NT2/D1 (cell line): ENCODE data around the gene OXLD1.

ENCODE experiments used
- DNase-seq: peaks from one replicate; pipeline ENCODE4 v3.0.0-alpha.2; 2011; ENCODE audit warnings: low read depth, low spot score
- H3K27me3 ChIP-seq: 2 replicates; pipeline ENCODE4 v1.6.0; 2011; ENCODE audit warnings: mild to moderate bottlenecking; ENCODE audit not compliant: insufficient read length, insufficient read depth
- H3K36me3 ChIP-seq: 2 replicates; pipeline ENCODE4 v1.6.1; 2011; ENCODE audit warnings: mild to moderate bottlenecking, low read length, mixed read lengths; ENCODE audit not compliant: insufficient read depth, insufficient read length
- H3K4me1 ChIP-seq: 2 replicates; pipeline ENCODE4 v1.5.1; 2011; ENCODE audit not compliant: insufficient read depth, insufficient read length
- H3K4me3 ChIP-seq: 2 replicates; pipeline ENCODE4 v1.5.1; 2011; ENCODE audit warnings: low read depth; ENCODE audit not compliant: insufficient read length
- H3K9ac ChIP-seq: 2 replicates; pipeline ENCODE4 v1.6.0; 2011; ENCODE audit warnings: low read depth; ENCODE audit not compliant: insufficient read length
- H3K9me3 ChIP-seq: 2 replicates; pipeline ENCODE4 v1.5.1; 2011; ENCODE audit warnings: mild to moderate bottlenecking, low read length; ENCODE audit not compliant: insufficient read depth
- SUZ12 ChIP-seq: IDR thresholded peaks from 2 replicates; pipeline ENCODE4 v1.6.1; 2011; ENCODE audit not compliant: insufficient read length, insufficient read depth; ENCODE audit errors: extremely low read depth
- YY1 ChIP-seq: IDR thresholded peaks from 2 replicates; pipeline ENCODE4 v1.6.1; 2011; ENCODE audit not compliant: insufficient read length, insufficient read depth
- ZNF274 ChIP-seq: IDR thresholded peaks from 2 replicates; pipeline ENCODE4 v1.6.1; 2011; ENCODE audit warnings: mild to moderate bottlenecking, low read depth, low read length

The OXLD1 gene

DNA sequence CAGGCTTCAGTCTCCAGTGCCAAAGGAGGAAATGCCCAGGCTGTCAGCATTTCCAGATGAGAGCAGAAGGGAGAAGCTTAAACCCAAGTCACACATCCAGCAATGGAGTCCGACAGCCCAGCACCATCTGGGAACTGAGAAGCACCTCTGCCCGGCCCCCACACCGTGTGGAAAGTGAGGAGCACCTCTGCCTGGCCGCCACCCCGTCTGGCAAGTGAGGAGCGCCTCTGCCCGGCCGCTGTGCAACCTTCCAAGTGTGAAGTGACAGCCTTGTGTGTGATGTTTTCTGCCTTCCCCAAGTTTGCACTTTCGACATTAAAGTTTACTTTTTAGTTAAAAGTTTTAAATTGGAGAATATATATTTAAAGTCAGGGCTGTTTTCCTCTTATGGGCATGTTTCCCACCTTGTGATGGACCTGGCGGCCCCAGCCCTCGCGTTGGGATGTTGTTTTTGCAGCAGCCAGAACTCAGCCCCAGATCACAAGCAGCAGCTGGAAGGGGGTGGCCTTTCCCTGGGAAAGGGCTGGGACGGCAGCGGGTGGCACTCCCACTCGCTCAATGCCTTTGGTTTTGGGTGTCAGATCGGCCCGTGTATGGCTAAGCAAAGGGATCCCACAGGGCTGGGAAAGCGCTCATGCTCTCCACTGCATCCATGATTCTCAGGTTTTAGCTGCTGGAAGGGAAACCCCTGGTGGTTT, 7.3 kb upstream of the OXLD1 start:
- Histone ChIP-seq H3K27me3 (no peaks in the 10 kb centered on the region), H3K4me1 (peaks cover 8% of the 10 kb centered on the region), H3K9me3 (no peaks in the 10 kb centered on the region), H3K36me3 (peaks cover 72% of the 10 kb centered on the region), H3K4me3 (no peak overlapping the region), H3K9ac (no peak overlapping the region)
- no peak for DNase-seq
- no peak for TF ChIP-seq SUZ12
- no peak for TF ChIP-seq ZNF274
- no peak for TF ChIP-seq YY1

DNA sequence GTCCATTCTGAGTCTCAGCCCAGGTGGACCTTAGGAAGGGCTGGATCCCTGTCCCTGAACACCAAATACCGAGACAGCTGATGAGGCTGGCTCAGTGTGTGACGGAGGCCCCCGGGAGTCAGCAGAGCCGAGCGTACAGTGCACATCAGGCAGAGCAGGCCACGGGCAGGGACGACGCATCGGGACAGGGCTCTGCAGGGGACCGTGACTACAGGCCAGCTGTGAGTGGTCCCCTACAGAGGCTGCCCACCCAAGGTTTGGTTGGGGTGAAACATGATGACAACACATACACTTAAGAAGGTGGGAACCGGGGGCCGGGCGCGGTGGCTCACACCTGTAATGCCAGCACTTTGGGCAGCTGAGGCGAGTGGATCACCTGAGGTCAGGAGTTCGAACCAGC, 6.5 kb upstream of the OXLD1 start:
- H3K9me3 ChIP-seq: no peaks in the 10 kb centered on the region
- no peak overlapping the region for H3K9ac ChIP-seq
- peaks cover 13% of the 10 kb centered on the region for H3K4me1 ChIP-seq
- H3K27me3 ChIP-seq: no peaks in the 10 kb centered on the region
- H3K36me3 ChIP-seq: peaks cover 80% of the 10 kb centered on the region
- TF ChIP-seq SUZ12 (no peak), YY1 (no peak), ZNF274 (no peak)
- no peak overlapping the region for H3K4me3 ChIP-seq
- no peak for DNase-seq

DNA sequence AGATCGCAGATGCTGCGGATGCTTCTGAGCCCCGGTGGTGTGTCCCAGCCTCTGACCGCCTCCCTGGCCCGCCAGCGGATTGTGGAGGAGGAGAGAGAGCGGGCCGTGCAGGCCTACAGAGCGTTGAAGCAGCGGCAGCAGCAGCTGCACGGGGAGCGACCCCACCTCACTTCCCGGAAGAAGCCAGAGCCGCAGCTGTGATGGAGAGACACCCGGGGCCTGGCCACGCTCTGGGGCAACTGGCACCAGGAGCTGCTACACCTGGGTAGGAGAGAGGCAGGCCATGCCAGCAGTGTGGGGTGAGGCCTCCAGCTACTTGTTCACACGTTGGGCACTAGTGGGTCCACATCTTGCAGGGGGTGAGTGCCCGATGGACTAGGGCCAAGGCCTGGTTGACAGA, 6.1 kb upstream of the OXLD1 start:
- H3K4me1 ChIP-seq: peaks cover 14% of the 10 kb centered on the region
- TF ChIP-seq ZNF274 (no peak), YY1 (no peak), SUZ12 (no peak)
- H3K27me3 ChIP-seq: no peaks in the 10 kb centered on the region
- no peaks in the 10 kb centered on the region for H3K9me3 ChIP-seq
- no peak overlapping the region for H3K9ac ChIP-seq
- no peak for DNase-seq
- no peak overlapping the region for H3K4me3 ChIP-seq
- H3K36me3 ChIP-seq: peaks cover 84% of the 10 kb centered on the region

DNA sequence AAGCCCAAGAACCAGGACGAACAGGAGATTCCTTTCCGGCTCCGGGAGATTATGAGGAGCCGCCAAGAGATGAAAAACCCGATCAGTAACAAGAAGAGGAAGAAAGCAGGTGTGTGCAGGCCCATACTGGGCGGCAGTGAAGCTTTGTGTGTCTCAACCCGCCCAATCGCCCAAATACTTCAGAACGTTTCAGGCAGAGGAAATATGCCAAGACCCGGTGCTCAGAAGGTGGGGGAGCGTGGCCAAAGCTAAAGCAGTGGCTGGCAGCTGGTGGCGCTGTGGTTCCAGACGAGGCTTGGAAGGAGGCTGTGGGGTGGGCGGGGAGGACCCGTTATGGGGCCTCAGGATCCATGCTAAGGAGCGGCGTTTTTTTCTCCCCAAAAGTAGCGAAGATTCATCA, 1.3 kb upstream of the OXLD1 start:
- no peak for TF ChIP-seq SUZ12
- no peak for TF ChIP-seq ZNF274
- no peak for TF ChIP-seq YY1
- no peak for DNase-seq
- peak overlapping the region; percentile 24 for H3K4me3 ChIP-seq
- H3K9me3 ChIP-seq: no peaks in the 10 kb centered on the region
- peak overlapping the region; percentile 77 for H3K9ac ChIP-seq
- H3K4me1 ChIP-seq: peaks cover 28% of the 10 kb centered on the region
- H3K27me3 ChIP-seq: no peaks in the 10 kb centered on the region
- H3K36me3 ChIP-seq: peaks cover 71% of the 10 kb centered on the region

DNA sequence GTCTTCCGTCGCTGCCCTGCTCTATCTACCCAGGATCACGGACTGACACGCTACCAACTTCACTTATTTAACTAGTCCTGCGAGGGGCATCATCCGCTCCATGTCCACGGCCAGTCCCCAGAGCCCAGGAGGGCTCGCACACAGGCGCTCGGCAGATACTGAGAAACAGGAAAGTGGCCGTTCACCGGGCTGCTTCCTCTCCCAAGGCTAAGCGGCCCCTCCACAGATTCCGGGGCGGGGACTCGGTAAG, 388 bp downstream of the OXLD1 start:
- Histone ChIP-seq H3K27me3 (no peaks in the 10 kb centered on the region), H3K9ac (peak overlapping the region; percentile 100), H3K9me3 (no peaks in the 10 kb centered on the region), H3K4me1 (peaks cover 25% of the 10 kb centered on the region), H3K4me3 (peak overlapping the region; percentile 93), H3K36me3 (peaks cover 54% of the 10 kb centered on the region)
- DNase-seq: no peak
- TF ChIP-seq YY1 (no peak), SUZ12 (no peak), ZNF274 (no peak)

DNA sequence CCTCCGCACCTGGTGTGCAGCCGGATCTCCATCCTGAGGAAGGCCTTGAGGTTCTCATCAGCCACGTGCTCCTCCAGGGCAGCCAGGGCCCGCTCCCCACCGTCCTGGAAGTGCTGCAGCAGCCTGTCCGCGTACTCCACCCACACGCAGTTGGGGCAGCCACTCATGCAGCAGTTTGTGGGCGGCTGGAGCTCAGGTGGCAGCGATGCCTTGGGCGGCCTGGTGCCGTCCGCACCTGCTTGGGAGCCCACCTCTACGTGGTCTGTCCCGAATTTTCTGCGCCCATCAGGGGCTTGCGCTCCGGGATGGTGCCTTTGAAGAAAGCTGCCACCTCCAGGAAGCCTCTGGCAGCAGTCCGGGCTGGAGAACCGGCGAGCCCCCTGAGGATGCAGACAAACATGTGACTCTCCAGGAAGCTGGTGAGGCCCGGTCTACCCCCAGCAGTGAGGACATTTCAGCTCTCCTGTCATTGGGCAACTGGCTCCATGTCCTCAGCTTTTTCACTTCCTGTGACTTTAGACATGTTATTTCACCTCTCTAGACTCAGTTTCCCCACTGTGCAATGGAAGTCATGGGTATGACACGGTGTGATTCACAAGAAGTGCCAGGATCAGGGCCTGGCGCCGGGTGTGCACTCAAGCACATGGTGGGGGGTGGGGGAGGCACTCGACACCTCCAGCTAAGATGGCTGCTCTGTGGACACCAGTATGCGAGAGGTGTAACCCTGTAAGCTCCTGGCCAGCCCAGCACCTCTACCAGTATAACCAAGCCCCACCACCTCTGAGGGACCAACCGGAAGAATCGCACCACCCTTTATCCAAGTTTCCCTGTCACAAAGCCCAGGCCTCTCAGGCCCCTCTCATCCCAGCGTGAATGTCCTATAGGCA, 957 bp downstream of the OXLD1 start:
- H3K4me1 ChIP-seq: peaks cover 25% of the 10 kb centered on the region
- DNase-seq: no peak
- peak overlapping the region; percentile 100 for H3K9ac ChIP-seq
- peaks cover 48% of the 10 kb centered on the region for H3K36me3 ChIP-seq
- H3K27me3 ChIP-seq: no peaks in the 10 kb centered on the region
- no peaks in the 10 kb centered on the region for H3K9me3 ChIP-seq
- peak overlapping the region; percentile 93 for H3K4me3 ChIP-seq
- no peak for TF ChIP-seq SUZ12
- no peak for TF ChIP-seq ZNF274
- peak; percentile 34 for TF ChIP-seq YY1

DNA sequence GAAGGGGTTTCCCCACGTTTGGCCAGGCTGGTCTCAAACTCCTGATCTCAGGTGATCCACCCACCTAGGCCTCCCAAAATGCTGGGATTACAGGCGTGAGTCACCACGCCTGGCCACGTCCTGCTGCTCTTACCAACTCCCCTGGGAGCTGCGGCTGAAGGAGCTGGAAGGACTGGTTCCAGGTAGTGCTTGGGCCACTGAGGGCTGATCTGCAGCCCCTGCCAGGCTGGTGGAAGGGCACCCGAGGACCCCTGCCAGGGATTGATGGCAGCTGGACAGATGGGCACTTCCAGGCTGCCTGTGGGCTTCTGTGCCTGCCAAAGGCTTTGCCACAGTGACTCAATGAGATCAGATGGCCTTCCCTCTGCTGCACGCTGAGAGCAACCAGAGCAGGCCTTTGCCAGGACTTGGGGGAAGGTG, 2.3 kb downstream of the OXLD1 start:
- peaks cover 20% of the 10 kb centered on the region for H3K4me1 ChIP-seq
- H3K27me3 ChIP-seq: no peaks in the 10 kb centered on the region
- H3K9me3 ChIP-seq: no peaks in the 10 kb centered on the region
- DNase-seq: no peak
- H3K4me3 ChIP-seq: no peak overlapping the region
- H3K36me3 ChIP-seq: peaks cover 35% of the 10 kb centered on the region
- peak overlapping the region; percentile 54 for H3K9ac ChIP-seq
- TF ChIP-seq YY1: no peak
- no peak for TF ChIP-seq SUZ12
- no peak for TF ChIP-seq ZNF274
